Upper lobe of left lung (tissue), 6 donors: ENCODE results near the gene MCTP1. TPM values are rescaled to one million over a fixed set of nuclear protein-coding genes. Genes with fewer than 3 reads are reported as not detected.
A peak's percentile ranks its signal among the peaks of the same experiment; 100 is the strongest.

ENCODE experiments used
- ATAC-seq, 2 donors: fragments of 200-7000 bp; cut with Tn5 transposase; one replicate each; pipeline ENCODE4 v1.9.1; 2022; ENCODE audit warnings: mild to moderate bottlenecking in 2 of 2, moderate library complexity in 2 of 2; ENCODE audit not compliant: low FRiP score in 2 of 2
- DNase-seq, 2 donors: peaks; one replicate each; pipeline ENCODE4 v3.0.0-alpha.2; 2019 to 2020
- H3K27ac ChIP-seq, 4 donors: fragments of 200-600 bp; sonication (generic); one replicate each; pipeline ENCODE4 v1.5.1; 2016 to 2019
- H3K27me3 ChIP-seq, 4 donors: fragments of 200-600 bp; sonication (generic); one replicate each; pipeline ENCODE4 v1.5.1; 2017 to 2019
- H3K36me3 ChIP-seq, 4 donors: fragments of 200-600 bp; sonication (generic); one replicate each; pipeline ENCODE4 v1.5.1; 2016 to 2019
- H3K4me1 ChIP-seq, 4 donors: fragments of 200-600 bp; sonication (generic); one replicate each; pipeline ENCODE4 v1.5.1; 2018 to 2019
- H3K4me3 ChIP-seq, 4 donors: fragments of 200-600 bp; sonication (generic); one replicate each; pipeline ENCODE4 v1.5.1; 2017 to 2019; ENCODE audit warnings: mild to moderate bottlenecking in 2 of 4, moderate library complexity in 1 of 4
- H3K9me3 ChIP-seq, 4 donors: fragments of 200-600 bp; sonication (generic); one replicate each; pipeline ENCODE4 v1.5.1; 2018 to 2019
- CTCF ChIP-seq, 6 experiments: fragments of 450-650 bp in 4 of 6; fragments of 200-600 bp in 2 of 6; sonication (generic) in 2 of 6; IDR thresholded peaks; one replicate each; pipeline ENCODE4 v1.5.1; 2016 to 2019; ENCODE audit warnings: antibody characterized with exemption in 6 of 6
- EP300 ChIP-seq, 4 donors: sonication (generic); formaldehyde crosslinking; IDR thresholded peaks; one replicate each; pipeline ENCODE4 v1.5.1; 2017; ENCODE audit warnings: antibody characterized with exemption in 4 of 4, control low read depth in 2 of 4
- POLR2A ChIP-seq, 4 donors: fragments of 450-650 bp; IDR thresholded peaks; one replicate each; pipeline ENCODE4 v1.5.1; 2016 to 2017; ENCODE audit warnings: antibody characterized with exemption in 4 of 4, mild to moderate bottlenecking in 2 of 4
- POLR2AphosphoS5 ChIP-seq, 2 donors: sonication (generic); formaldehyde crosslinking; IDR thresholded peaks; one replicate each; pipeline ENCODE4 v1.5.1; 2017; ENCODE audit warnings: antibody characterized with exemption in 2 of 2
- WGBS, 2 donors: methylation state at CpG; one replicate each; pipeline ENCODE4 v1.1.5; 2017 to 2018; 5-methylcytosine and 5-hydroxymethylcytosine counted together
- total RNA-seq, 6 donors: library from RNA; depleted of rRNA in 4 of 6; stranded (reverse); fragments of >200 nt in 4 of 6; gene quantifications; one replicate each; pipeline versions ENCODE4 v1.1.0 to v1.2.1, GENCODE V29; 2016 to 2021
- donor health status: DM: no; HTN: no; CAD: no; lungs with moderate emphysema.
- donor health status: DM: no; HTN: yes; CAD: no; lungs with severe emphysema.

Gene MCTP1
- total RNA-seq, 6 donors from 2014 or later: 30.4 to 43.8 (median 38.3) TPM

- Histone ChIP-seq H3K36me3 (no peaks in the 10 kb centered on the region), H3K4me1 (no peaks in the 10 kb centered on the region), H3K27ac (no peak overlapping the region), H3K9me3 (no peaks in the 10 kb centered on the region), H3K27me3 (no peaks in the 10 kb centered on the region), H3K4me3 (no peak overlapping the region)
- ATAC-seq (no peak), DNase-seq (no peak)
- TF ChIP-seq POLR2AphosphoS5 (IDR thresholded peaks at IDR 0.05) (no peak), EP300 (IDR thresholded peaks at IDR 0.05) (no peak)
- WGBS, 2 donors: 49 to 61% methylated on average over 3 of the region's 3 CpGs
Observed at GRCh38 chr5:95175106-95175505, 109.8 kb downstream of the MCTP1 start.

- TF ChIP-seq EP300 (IDR thresholded peaks at IDR 0.05): no peak
- no peak for TF ChIP-seq POLR2AphosphoS5 (IDR thresholded peaks at IDR 0.05)
- TF ChIP-seq POLR2A (IDR thresholded peaks at IDR 0.05): no peak
- Histone ChIP-seq H3K9me3 (no peaks in the 10 kb centered on the region), H3K27ac (no peak overlapping the region), H3K4me1 (no peaks in the 10 kb centered on the region), H3K36me3 (no peaks in the 10 kb centered on the region), H3K4me3 (no peak overlapping the region), H3K27me3 (no peaks in the 10 kb centered on the region)
- DNase-seq: no peak
- ATAC-seq: no peak
Observed at GRCh38 chr5:95172659-95173058, 112.2 kb downstream of the MCTP1 start.

- ATAC-seq: no peak
- no peaks in the 10 kb centered on the region for H3K36me3 ChIP-seq
- 89 to 96% methylated on average over 2 of the region's 2 CpGs for WGBS, 2 donors
- H3K9me3 ChIP-seq: no peaks in the 10 kb centered on the region
- H3K4me1 ChIP-seq: peaks cover 0 to 6% (median 0%) of the 10 kb centered on the region in 4 donors
- no peak for DNase-seq
- no peak overlapping the region for H3K27ac ChIP-seq
- TF ChIP-seq POLR2AphosphoS5 (IDR thresholded peaks at IDR 0.05) (no peak), CTCF (IDR thresholded peaks at IDR 0.05) (no peak), POLR2A (IDR thresholded peaks at IDR 0.05) (no peak), EP300 (IDR thresholded peaks at IDR 0.05) (no peak)
- H3K27me3 ChIP-seq: no peaks in the 10 kb centered on the region
- no peak overlapping the region for H3K4me3 ChIP-seq
Observed at GRCh38 chr5:95164861-95165260, 120.0 kb downstream of the MCTP1 start.

GRCh38 chr5:95163079-95163478 lies 121.8 kb downstream of the MCTP1 start:
- H3K4me1 ChIP-seq: peaks cover 0 to 6% (median 0%) of the 10 kb centered on the region in 4 donors
- TF ChIP-seq CTCF (IDR thresholded peaks at IDR 0.05) (no peak), EP300 (IDR thresholded peaks at IDR 0.05) (no peak), POLR2A (IDR thresholded peaks at IDR 0.05) (no peak)
- H3K4me3 ChIP-seq: no peak overlapping the region
- H3K36me3 ChIP-seq: no peaks in the 10 kb centered on the region
- DNase-seq (no peak), ATAC-seq (no peak)
- H3K9me3 ChIP-seq: no peaks in the 10 kb centered on the region
- no peaks in the 10 kb centered on the region for H3K27me3 ChIP-seq
- no peak overlapping the region for H3K27ac ChIP-seq

GRCh38 chr5:95162231-95162992 lies 122.5 kb downstream of the MCTP1 start:
- Histone ChIP-seq H3K9me3 (no peaks in the 10 kb centered on the region), H3K27me3 (no peaks in the 10 kb centered on the region), H3K4me3 (no peak overlapping the region), H3K27ac (peak overlapping the region in 1 of 4 donors; percentile 8), H3K4me1 (peaks cover 0 to 6% (median 0%) of the 10 kb centered on the region in 4 donors), H3K36me3 (no peaks in the 10 kb centered on the region)
- no peak for DNase-seq
- ATAC-seq: no peak
- TF ChIP-seq CTCF (IDR thresholded peaks at IDR 0.05) (no peak), EP300 (IDR thresholded peaks at IDR 0.05) (no peak), POLR2A (IDR thresholded peaks at IDR 0.05) (no peak), POLR2AphosphoS5 (IDR thresholded peaks at IDR 0.05) (no peak)

DNA sequence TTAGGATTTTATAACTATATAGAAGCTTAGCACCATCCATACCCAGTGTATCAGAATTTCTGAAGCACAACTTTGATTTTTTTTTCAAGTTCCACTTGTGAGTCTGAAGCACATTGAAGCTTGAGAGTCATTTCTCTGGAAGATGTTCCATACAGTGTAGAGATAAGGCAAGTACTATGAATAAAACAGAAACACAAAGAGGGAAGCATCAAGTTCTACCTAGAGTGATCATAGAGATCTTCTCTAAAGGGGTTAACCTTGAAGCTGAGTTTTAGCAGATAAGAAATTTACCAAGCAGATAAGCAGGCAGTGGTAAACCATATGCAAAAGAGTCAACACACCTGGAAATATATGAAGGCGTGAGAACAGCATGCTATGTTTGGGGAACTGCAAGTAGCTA lies 125.3 kb downstream of the MCTP1 start:
- ATAC-seq (no peak), DNase-seq (no peak)
- Histone ChIP-seq H3K9me3 (no peaks in the 10 kb centered on the region), H3K27ac (no peak overlapping the region), H3K4me3 (no peak overlapping the region), H3K27me3 (no peaks in the 10 kb centered on the region), H3K4me1 (peaks cover 0 to 6% (median 0%) of the 10 kb centered on the region in 4 donors), H3K36me3 (no peaks in the 10 kb centered on the region)
- no peak for TF ChIP-seq POLR2A (IDR thresholded peaks at IDR 0.05)
- WGBS, 2 donors: 88 to 93% methylated on average over 1 of the region's 1 CpG
